K562 (cell line): Measurements from ENCODE around the gene KBTBD13. TPM values are rescaled to one million over a fixed set of nuclear protein-coding genes. Genes with fewer than 3 reads are reported as not detected.

Experiments used
- ATF7 ChIP-seq: fragments of 450-650 bp; IDR thresholded peaks from 2 replicates; pipeline ENCODE4 v1.7.1; 2014; ENCODE audit warnings: mild to moderate bottlenecking, moderate library complexity
- CBX3 ChIP-seq, 2 experiments: IDR thresholded peaks; 1 replicate in 1 of 2; 2 replicates in 1 of 2; pipeline ENCODE4 v1.6.1; 2012; ENCODE audit warnings: inconsistent platforms in 2 of 2, low read length in 2 of 2, borderline replicate concordance in 1 of 2, control low read depth in 1 of 2
- NCOA6 ChIP-seq: fragments of 450-650 bp; IDR thresholded peaks from 2 replicates; pipeline ENCODE4 v1.6.1; 2017; ENCODE audit warnings: mild to moderate bottlenecking
- PCBP2 ChIP-seq: fragments of 200-400 bp; formaldehyde crosslinking; IDR thresholded peaks from 2 replicates; pipeline ENCODE4 v1.6.1; 2018; ENCODE audit warnings: low read length, low read depth, mild to moderate bottlenecking, moderate library complexity; ENCODE audit not compliant: poor library complexity, severe bottlenecking
- SMAD4 ChIP-seq: fragments of 250-450 bp; sonication (Bioruptor Pico); conservative IDR thresholded peaks from 2 replicates; pipeline ENCODE4 v1.8.0; 2021; ENCODE audit warnings: inconsistent platforms, mild to moderate bottlenecking, moderate library complexity
- SMARCA5 ChIP-seq: fragments of 450-650 bp; IDR thresholded peaks from 2 replicates; pipeline ENCODE4 v1.6.1; 2016
- SNRNP70 ChIP-seq: fragments of 200-400 bp; formaldehyde crosslinking; optimal IDR thresholded peaks from 2 replicates; pipeline ENCODE3; 2017; ENCODE audit warnings: low read depth, low read length
- TAF15 ChIP-seq: fragments of 200-400 bp; formaldehyde crosslinking; IDR thresholded peaks from 2 replicates; pipeline ENCODE4 v1.6.1; 2017; ENCODE audit warnings: mild to moderate bottlenecking, low read depth, low read length, moderate library complexity
- WHSC1 ChIP-seq: IDR thresholded peaks from one replicate; pipeline ENCODE4 v1.6.1; 2012; ENCODE audit warnings: low read length, control low read depth, inconsistent platforms
- YY1 ChIP-seq, 3 experiments: IDR thresholded peaks; 2 replicates each; pipeline ENCODE4 v1.6.1; 2011; ENCODE audit warnings: low read length in 2 of 3, mild to moderate bottlenecking in 2 of 3, moderate library complexity in 2 of 3, borderline replicate concordance in 1 of 3, control low read depth in 1 of 3, low read depth in 1 of 3; ENCODE audit not compliant: insufficient read depth in 3 of 3, insufficient replicate concordance in 2 of 3, control insufficient read depth in 1 of 3, insufficient read length in 1 of 3; ENCODE audit errors: extremely low read depth in 1 of 3
- ZNF253 ChIP-seq: fragments of 250-450 bp; sonication (Bioruptor Pico); conservative IDR thresholded peaks from 2 replicates; pipeline ENCODE4 v1.6.1; 2021; ENCODE audit warnings: mild to moderate bottlenecking
- ZNF3 ChIP-seq: fragments of 250-450 bp; sonication (Bioruptor Pico); IDR thresholded peaks from 2 replicates; pipeline ENCODE4 v1.5.0; 2021; ENCODE audit warnings: mild to moderate bottlenecking, moderate library complexity
- ZNF507 ChIP-seq: conservative IDR thresholded peaks from 2 replicates; pipeline ENCODE4 v1.6.1; 2017; ENCODE audit warnings: missing genetic modification characterization, missing compliant biosample characterization
- ZNF609 ChIP-seq: sonication (generic); formaldehyde crosslinking; IDR thresholded peaks from 2 replicates; pipeline ENCODE4 v1.8.1; 2023; ENCODE audit warnings: missing genetic modification reagents, mild to moderate bottlenecking, borderline replicate concordance
- polyA plus RNA-seq, 8 experiments: library from polyadenylated mRNA; depleted of rRNA in 4 of 8; stranded (reverse) in 5 of 8; unstranded in 3 of 8; fragments of >200 nt; fragmentation: Nextera tagmentation in 2 of 8; fragmentation: Illumina TruSeq in 1 of 8; extraction: Ambion mirVana in 2 of 8; extraction: Trizol in 1 of 8; gene quantifications; 2 replicates each; pipeline versions ENCODE4 v1.2.1 to v1.2.3, GENCODE V29; 2011 to 2014; ENCODE audit warnings: inconsistent platforms in 1 of 8, missing spikeins in 1 of 8
- total RNA-seq, 7 experiments: library from RNA; depleted of rRNA in 6 of 7; stranded (reverse); fragments of >200 nt in 6 of 7; fragmentation: Illumina TruSeq in 2 of 7; extraction: Trizol in 2 of 7; gene quantifications; 2 replicates each; pipeline versions ENCODE4 v1.2.1 to v1.2.3, GENCODE V29; 2011 to 2021; ENCODE audit warnings: low replicate concordance in 1 of 7
- TF ChIP-seq, protein P1 (sequence below): fragments of 450-650 bp; IDR thresholded peaks from 2 replicates; pipeline ENCODE4 v1.6.1; 2016; ENCODE audit warnings: antibody characterized with exemption
- TF ChIP-seq, protein P2 (sequence below): fragments of 150-350 bp; conservative IDR thresholded peaks from 2 replicates; pipeline ENCODE4 v1.6.1; 2014; ENCODE audit warnings: low read length

The KBTBD13 gene
- total and polyA plus RNA-seq, 9 of the 15 experiments (the other 6 are each of a cell fraction or from before 2014, with no cell fraction given): 0.07 to 0.13 (median 0.10) TPM; not detected in 3

DNA sequence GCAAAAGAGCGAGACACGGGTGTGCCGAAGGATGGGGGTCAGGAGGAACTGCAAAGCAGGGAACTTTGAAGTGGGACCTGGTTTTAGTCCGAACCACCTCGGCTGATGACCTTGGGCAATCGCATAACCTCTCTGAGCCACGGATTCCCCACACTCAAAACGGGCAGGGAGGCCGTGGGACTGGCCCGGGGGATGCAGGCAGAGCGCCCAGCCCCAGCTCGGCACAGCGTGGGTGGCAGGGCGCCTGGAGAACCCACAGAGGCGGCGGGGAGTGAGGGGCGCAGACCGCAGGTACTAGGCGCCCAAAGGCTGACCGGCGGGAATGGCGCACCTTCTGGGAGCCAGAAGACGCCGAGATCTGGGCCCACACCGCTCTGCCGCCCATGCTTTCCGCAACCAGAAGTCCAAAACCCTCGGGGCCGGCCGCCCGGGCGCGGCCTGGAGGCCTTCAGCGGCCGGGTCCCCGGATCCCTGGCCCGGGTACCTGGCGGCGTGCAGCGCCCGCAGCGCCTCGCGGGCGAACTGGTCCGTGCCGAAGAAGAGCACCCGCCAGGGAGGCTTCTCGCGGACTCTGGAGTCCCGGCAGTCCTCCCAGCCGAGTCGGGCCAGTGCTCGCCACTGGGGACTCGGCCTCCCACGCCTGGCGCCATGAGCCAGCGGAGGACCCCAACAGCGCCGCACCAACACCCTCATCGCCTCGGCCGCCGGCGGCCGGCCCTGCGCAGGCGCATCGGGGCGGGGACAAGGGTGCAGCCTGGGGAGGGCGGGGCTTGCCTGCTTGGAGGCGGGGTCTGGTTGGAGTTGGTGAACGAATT lies 47.4 kb upstream of the KBTBD13 start, which contains the start of gene MTFMT (continued):
- peak; percentile 16 to 84 (median 64) for TF ChIP-seq YY1 (IDR thresholded peaks at IDR 0.05; ENCODE audit: borderline replicate concordance in 1 of 3, control insufficient read depth in 1 of 3, extremely low read depth in 1 of 3, insufficient read depth in 3 of 3, insufficient read length in 1 of 3, insufficient replicate concordance in 2 of 3, low read depth in 1 of 3, low read length in 2 of 3)
- TF ChIP-seq SMARCA5: no peak
- TF ChIP-seq CBX3 (IDR thresholded peaks at IDR 0.05; ENCODE audit: borderline replicate concordance in 1 of 2, low read length in 2 of 2): no peak
- TF ChIP-seq, protein P1, sequence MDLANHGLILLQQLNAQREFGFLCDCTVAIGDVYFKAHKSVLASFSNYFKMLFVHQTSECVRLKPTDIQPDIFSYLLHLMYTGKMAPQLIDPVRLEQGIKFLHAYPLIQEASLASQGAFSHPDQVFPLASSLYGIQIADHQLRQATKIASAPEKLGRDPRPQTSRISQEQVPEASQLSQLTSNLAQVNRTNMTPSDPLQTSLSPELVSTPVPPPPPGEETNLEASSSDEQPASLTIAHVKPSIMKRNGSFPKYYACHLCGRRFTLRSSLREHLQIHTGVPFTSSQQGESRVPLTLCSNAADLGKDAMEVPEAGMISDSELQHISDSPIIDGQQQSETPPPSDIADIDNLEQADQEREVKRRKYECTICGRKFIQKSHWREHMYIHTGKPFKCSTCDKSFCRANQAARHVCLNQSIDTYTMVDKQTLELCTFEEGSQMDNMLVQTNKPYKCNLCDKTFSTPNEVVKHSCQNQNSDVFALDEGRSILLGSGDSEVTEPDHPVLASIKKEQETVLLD: peak; percentile 23; the same call in 1 of the 2 replicates
- no peak for TF ChIP-seq ZNF609
- TF ChIP-seq ZNF507 (tag): no peak
- TF ChIP-seq PCBP2: no peak
- no peak; the same call in 1 of the 2 replicates for TF ChIP-seq SMAD4 (CRISPR knock-in tag)
- TF ChIP-seq WHSC1: no peak
- no peak for TF ChIP-seq TAF15
- TF ChIP-seq, protein P2, sequence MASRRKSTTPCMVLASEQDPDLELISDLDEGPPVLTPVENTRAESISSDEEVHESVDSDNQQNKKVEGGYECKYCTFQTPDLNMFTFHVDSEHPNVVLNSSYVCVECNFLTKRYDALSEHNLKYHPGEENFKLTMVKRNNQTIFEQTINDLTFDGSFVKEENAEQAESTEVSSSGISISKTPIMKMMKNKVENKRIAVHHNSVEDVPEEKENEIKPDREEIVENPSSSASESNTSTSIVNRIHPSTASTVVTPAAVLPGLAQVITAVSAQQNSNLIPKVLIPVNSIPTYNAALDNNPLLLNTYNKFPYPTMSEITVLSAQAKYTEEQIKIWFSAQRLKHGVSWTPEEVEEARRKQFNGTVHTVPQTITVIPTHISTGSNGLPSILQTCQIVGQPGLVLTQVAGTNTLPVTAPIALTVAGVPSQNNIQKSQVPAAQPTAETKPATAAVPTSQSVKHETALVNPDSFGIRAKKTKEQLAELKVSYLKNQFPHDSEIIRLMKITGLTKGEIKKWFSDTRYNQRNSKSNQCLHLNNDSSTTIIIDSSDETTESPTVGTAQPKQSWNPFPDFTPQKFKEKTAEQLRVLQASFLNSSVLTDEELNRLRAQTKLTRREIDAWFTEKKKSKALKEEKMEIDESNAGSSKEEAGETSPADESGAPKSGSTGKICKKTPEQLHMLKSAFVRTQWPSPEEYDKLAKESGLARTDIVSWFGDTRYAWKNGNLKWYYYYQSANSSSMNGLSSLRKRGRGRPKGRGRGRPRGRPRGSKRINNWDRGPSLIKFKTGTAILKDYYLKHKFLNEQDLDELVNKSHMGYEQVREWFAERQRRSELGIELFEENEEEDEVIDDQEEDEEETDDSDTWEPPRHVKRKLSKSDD: no peak
- TF ChIP-seq ATF7: no peak
- no peak for TF ChIP-seq SNRNP70
- TF ChIP-seq NCOA6: no peak
- no peak for TF ChIP-seq ZNF3 (CRISPR knock-in tag)
- no peak for TF ChIP-seq ZNF253 (CRISPR knock-in tag)
